Mucosa of stomach (tissue), 1 donor: Measurements from ENCODE around the gene DEAF1.

ENCODE experiments used
- H3K27me3 ChIP-seq: one replicate; pipeline ENCODE4 v1.7.0; 2013; ENCODE audit warnings: mild to moderate bottlenecking, low read length; ENCODE audit not compliant: control insufficient read depth, insufficient read depth
- H3K36me3 ChIP-seq: one replicate; pipeline ENCODE4 v1.7.0; 2013; ENCODE audit warnings: low read length; ENCODE audit not compliant: control insufficient read depth, insufficient read depth
- H3K4me1 ChIP-seq: one replicate; pipeline ENCODE4 v1.7.0; 2013; ENCODE audit warnings: mild to moderate bottlenecking, low read length; ENCODE audit not compliant: control insufficient read depth, insufficient read depth
- H3K4me3 ChIP-seq: one replicate; pipeline ENCODE4 v1.7.0; 2013; ENCODE audit warnings: low read length
- H3K9ac ChIP-seq: one replicate; pipeline ENCODE4 v1.7.0; 2013; ENCODE audit warnings: mild to moderate bottlenecking, low read length, moderate library complexity
- H3K9me3 ChIP-seq: one replicate; pipeline ENCODE4 v1.7.0; 2013; ENCODE audit warnings: mild to moderate bottlenecking, low read length, moderate library complexity; ENCODE audit not compliant: control insufficient read depth
- donor health status: Pancreatic carcinoma.

Gene DEAF1

DNA sequence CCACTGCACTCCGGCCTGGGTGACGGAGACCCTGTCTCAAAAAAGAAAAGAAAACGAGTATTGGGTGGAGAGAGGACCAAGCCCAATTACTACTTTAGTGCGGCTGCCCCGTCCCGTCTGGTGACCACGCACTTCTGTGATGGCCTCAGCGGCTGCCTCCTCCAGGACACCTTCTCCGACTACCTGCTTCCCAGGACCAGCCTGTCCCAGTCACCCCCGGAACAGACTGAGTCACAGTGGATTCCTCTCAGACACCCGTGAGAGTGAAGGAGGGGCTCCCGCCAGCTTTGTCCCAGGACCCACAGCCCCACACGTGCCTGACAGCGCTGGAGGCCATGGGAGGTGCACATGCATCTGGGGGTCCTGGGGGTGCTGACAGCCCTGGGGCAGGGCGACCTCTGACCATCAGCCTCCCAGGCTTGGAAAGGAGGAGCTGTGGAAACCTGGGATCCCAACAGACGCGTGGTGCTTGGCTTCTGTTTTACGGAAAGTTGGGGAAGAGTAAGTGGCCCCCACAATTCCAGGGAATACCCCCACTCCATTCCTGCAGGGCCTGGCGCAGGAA lies 53.1 kb downstream of the DEAF1 start:
- Histone ChIP-seq H3K4me1 (peaks cover 9% of the 10 kb centered on the region), H3K9me3 (no peaks in the 10 kb centered on the region), H3K4me3 (no peak overlapping the region), H3K36me3 (no peaks in the 10 kb centered on the region), H3K9ac (no peak overlapping the region), H3K27me3 (peaks cover 24% of the 10 kb centered on the region)

DNA sequence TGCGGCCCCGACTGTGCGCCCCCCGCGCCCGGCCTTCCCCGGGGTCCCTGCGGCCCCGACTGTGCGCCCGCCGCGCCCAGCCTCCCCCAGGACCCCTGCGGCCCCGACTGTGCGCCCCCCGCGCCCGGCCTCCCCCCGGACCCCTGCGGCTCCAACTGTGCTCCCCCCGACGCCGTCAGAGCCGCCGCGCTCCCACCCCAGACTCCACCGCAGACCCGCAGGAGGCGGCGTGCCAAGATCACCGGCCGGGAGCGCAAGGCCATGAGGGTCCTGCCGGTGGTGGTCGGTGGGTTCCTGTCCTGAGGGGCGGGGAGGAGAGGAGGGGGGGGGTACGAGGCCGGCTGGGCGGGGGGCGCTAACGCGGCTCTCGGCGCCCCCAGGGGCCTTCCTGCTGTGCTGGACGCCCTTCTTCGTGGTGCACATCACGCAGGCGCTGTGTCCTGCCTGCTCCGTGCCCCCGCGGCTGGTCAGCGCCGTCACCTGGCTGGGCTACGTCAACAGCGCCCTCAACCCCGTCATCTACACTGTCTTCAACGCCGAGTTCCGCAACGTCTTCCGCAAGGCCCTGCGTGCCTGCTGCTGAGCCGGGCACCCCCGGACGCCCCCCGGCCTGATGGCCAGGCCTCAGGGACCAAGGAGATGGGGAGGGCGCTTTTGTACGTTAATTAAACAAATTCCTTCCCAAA lies 54.9 kb downstream of the DEAF1 start:
- no peaks in the 10 kb centered on the region for H3K9me3 ChIP-seq
- peaks cover 26% of the 10 kb centered on the region for H3K27me3 ChIP-seq
- no peak overlapping the region for H3K9ac ChIP-seq
- H3K4me3 ChIP-seq, result no peak overlapping the region
- peaks cover 9% of the 10 kb centered on the region for H3K4me1 ChIP-seq
- H3K36me3 ChIP-seq, result no peaks in the 10 kb centered on the region

DNA sequence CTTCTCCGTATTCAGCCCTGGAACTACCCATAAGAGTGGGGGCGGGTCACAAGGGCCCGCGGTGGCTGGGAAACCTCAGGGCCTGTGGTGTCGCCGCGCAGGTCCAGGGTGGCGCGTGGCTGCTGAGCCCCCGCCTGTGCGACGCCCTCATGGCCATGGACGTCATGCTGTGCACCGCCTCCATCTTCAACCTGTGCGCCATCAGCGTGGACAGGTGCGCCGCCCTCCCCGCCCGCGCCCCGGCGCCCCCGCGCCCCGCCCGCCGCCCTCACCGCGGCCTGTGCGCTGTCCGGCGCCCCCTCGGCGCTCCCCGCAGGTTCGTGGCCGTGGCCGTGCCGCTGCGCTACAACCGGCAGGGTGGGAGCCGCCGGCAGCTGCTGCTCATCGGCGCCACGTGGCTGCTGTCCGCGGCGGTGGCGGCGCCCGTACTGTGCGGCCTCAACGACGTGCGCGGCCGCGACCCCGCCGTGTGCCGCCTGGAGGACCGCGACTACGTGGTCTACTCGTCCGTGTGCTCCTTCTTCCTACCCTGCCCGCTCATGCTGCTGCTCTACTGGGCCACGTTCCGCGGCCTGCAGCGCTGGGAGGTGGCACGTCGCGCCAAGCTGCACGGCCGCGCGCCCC lies 55.6 kb downstream of the DEAF1 start:
- H3K36me3 ChIP-seq, result no peaks in the 10 kb centered on the region
- H3K4me1 ChIP-seq, result peaks cover 8% of the 10 kb centered on the region
- H3K9ac ChIP-seq, result no peak overlapping the region
- no peak overlapping the region for H3K4me3 ChIP-seq
- H3K9me3 ChIP-seq, result no peaks in the 10 kb centered on the region
- peaks cover 26% of the 10 kb centered on the region for H3K27me3 ChIP-seq

DNA sequence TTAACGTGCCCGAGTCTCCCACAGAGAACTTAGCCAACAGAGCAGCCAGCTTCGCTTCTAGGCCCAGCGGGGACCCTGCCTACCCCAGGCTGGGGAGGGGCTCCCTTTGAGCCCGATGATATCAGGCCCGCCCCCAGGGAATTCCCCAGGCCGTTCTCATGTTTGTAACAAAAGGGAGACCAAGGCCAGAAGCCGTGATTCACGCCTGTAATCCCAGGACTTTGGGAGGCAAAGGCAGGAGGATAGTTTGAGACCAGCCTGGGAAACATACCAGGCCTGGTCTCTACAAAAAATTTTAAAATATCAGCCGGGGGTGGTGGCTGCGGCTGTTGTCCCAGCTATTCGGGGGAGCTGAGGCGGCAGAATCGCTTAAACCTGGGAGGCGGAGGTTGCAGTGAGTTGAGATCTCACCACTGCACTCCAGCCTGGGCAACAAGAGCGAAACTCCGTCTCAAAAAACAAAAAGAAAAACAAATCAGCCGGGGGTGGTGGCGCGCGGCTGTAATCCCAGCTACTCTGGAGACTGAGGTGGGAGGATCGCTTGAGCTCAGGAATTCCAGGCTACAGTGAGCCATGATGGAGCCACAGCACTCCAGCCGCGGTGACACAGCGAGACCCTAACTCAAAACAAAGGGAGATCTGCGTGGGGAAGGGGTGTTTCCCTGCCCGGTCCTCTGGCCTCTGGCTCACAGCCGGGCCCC lies 56.2 kb downstream of the DEAF1 start:
- Histone ChIP-seq H3K27me3 (peaks cover 26% of the 10 kb centered on the region), H3K4me3 (no peak overlapping the region), H3K36me3 (no peaks in the 10 kb centered on the region), H3K9ac (no peak overlapping the region), H3K9me3 (no peaks in the 10 kb centered on the region), H3K4me1 (peaks cover 6% of the 10 kb centered on the region)

DNA sequence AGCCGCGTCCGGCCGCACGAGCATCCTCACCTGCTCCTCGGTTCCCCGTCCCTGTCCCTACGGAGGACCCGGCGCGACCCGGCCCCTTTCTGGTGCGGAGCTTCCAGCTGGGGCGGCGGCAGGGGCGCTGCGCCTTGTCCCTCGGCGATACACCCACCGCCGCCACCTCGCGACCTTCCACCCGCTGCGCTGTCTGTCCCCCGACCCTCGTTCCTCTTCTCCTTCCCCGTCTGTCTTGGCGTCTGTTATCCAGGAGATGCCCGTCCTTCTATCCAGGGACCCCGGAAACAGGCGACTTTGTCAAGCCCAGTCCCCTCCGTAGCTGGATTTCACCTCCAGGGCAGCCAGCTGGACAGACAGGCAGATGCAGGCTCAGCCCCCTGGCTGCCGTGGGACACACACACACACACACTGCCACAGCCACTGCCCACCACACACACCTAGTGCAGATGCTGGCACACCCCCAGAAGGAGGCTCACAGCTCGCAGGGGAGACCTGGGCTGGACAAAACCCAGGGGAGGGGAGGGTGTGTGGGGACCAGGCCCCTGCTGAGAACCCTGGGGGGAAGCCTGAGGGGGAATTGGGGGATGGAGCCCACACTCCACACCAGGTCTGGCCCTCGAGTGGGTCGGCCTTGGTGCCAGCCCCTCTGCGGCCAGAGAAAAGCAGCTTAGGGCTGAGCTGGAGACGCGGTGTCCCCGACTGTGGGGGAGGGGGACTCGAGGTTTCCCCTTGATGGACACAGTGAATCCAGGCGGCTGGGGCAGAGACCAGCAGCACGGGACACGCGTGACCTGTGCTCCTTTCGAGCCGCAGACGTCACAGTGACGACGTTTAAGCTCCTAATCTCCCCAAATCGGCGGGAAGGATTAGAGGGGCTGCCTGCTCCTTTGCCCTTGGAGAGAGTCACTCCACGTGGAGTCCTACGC lies 57.2 kb downstream of the DEAF1 start:
- Histone ChIP-seq H3K36me3 (no peaks in the 10 kb centered on the region), H3K9me3 (no peaks in the 10 kb centered on the region), H3K9ac (no peak overlapping the region), H3K4me3 (no peak overlapping the region), H3K27me3 (peaks cover 26% of the 10 kb centered on the region), H3K4me1 (peaks cover 6% of the 10 kb centered on the region)

DNA sequence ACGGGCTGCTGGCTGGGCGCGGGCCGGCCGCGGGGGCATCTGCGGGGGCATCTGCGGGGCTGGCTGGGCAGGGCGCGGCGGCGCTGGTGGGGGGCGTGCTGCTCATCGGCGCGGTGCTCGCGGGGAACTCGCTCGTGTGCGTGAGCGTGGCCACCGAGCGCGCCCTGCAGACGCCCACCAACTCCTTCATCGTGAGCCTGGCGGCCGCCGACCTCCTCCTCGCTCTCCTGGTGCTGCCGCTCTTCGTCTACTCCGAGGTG lies 57.8 kb downstream of the DEAF1 start:
- Histone ChIP-seq H3K9ac (no peak overlapping the region), H3K36me3 (no peaks in the 10 kb centered on the region), H3K9me3 (no peaks in the 10 kb centered on the region), H3K4me1 (peaks cover 6% of the 10 kb centered on the region), H3K4me3 (no peak overlapping the region), H3K27me3 (peaks cover 26% of the 10 kb centered on the region)

DNA sequence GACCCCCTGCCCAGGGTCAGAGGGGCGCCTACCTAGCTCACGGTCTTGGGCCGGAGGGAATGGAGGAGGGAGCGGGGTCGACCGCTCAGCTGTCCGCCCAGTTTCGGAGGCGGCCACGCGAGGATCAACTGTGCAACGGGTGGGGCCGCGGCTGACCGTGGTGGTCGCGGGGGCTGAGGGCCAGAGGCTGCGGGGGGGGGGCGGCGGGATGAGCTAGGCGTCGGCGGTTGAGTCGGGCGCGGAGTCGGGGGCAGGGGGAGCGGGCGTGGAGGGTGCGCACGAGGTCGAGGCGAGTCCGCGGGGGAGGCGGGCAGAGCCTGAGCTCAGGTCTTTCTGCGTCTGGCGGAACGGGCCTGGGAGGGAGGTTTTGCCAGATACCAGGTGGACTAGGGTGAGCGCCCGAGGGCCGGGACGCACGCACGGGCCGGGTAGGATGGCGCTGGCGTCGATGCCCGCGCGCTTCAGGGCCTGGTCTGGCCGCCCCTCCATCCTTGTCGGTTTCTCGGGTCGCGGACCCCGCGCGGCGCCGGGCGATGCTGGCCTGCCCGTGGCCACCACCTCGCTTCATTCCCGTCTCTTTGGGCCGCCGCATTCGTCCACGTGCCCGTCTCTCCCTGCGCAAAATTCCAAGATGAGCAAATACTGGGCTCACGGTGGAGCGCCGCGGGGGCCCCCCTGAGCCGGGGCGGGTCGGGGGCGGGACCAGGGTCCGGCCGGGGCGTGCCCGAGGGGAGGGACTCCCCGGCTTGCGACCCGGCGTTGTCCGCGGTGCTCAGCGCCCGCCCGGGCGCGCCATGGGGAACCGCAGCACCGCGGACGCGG lies 58.3 kb downstream of the DEAF1 start, which contains the start of gene DRD4:
Gene DRD4 (plus strand): TSS at position 759 of the 822 bp plus-strand sequence. CDS start 36 bp downstream, at position 795.
- H3K9ac ChIP-seq, result no peak within 1 kb of the TSS
- no peak within 1 kb of the TSS for H3K4me3 ChIP-seq
- peaks cover 6% of the 10 kb centered on the region for H3K4me1 ChIP-seq
- no peaks in the 10 kb centered on the region for H3K9me3 ChIP-seq
- peaks cover 26% of the 10 kb centered on the region for H3K27me3 ChIP-seq
- H3K36me3 ChIP-seq, result no peaks in the 10 kb centered on the region

DNA sequence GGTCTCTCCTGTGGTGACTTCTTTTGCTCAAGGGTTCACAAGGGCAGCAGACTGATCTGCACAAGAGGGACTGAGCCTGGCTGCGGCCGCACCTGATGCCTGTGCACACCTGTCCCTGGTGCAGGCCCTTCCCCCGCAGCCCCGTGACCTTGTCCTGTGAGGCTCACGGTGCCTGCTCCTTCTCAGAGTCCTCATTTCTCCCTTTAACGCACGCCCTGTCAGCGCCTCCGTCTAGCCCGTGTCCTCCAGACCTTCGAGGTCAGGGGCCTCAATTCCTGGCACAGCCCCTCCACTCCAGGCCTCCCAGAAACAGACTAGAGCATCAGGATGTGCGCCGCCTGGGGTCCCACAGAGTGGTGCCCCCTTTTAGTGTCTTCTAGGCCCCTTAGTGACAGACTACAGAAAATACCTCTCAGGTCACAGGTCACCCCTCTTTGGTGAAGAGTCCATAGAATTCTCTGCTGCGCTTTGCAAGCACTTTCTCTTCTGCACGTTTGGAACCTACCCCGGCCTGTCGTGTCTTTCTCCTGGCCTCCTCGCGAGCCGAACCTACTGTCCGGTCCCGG lies 59.0 kb downstream of the DEAF1 start:
- Histone ChIP-seq H3K9me3 (no peaks in the 10 kb centered on the region), H3K27me3 (peaks cover 26% of the 10 kb centered on the region), H3K36me3 (no peaks in the 10 kb centered on the region), H3K4me1 (peaks cover 6% of the 10 kb centered on the region), H3K4me3 (no peak overlapping the region), H3K9ac (no peak overlapping the region)

DNA sequence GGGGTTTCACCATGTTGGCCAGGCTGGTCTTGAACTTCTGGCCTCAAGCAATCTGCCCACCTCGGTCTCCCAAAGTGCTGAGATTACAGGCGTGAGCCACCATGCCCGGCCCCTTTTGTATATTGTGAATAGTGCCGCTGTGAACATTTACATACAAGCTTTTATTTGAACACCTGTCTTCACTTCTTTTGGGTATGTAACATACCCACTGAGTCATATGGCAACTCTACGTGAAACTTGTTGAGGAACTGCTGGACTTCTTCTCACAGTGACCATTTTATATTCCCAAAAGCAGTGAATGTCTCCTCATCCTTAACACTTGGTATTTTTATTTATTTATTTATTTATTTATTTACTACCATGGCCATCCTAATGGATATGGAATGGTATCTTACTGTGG lies 64.2 kb downstream of the DEAF1 start:
- H3K27me3 ChIP-seq, result peaks cover 1% of the 10 kb centered on the region
- H3K9ac ChIP-seq, result no peak overlapping the region
- H3K4me3 ChIP-seq, result no peak overlapping the region
- H3K9me3 ChIP-seq, result no peaks in the 10 kb centered on the region
- H3K4me1 ChIP-seq, result peaks cover 8% of the 10 kb centered on the region
- H3K36me3 ChIP-seq, result no peaks in the 10 kb centered on the region

DNA sequence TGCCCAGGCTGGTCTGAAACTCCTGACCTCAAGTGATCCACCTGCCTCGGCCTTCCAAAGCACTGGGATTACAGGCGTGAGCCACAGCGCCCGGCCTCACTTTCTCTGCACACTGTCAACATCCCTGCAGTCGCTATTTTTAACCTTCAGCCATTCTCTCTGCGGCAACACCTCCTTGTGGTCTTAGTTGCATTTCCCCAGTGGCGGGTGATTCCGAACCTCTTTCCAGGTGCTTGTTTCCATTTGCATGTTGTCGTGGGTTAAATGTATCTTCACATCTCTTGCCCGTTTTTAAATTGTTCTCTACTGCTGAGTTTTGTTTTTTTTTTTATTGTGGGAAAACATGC lies 65.8 kb downstream of the DEAF1 start:
- peaks cover 4% of the 10 kb centered on the region for H3K27me3 ChIP-seq

DNA sequence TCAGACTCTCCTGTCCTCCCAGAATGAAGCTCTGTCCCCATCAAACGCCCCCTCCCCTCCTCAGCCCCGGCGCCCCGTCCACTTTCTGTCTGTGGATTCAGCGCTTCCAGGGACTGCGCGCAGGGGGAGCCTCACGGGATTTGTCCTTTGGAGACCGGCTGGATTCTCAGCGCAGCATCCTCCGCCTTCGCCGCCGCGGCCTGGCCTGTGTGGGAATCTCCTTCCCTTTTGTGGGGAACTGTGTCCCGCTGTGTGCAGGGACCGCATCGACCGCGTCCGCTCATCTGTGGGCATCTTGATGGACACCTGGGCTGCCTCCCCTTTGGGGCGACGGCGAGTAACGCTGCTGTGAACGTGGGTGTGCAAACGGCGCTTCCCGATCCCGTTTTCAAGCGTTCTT lies 67.0 kb downstream of the DEAF1 start:
- H3K36me3 ChIP-seq, result no peaks in the 10 kb centered on the region
- H3K9ac ChIP-seq, result no peak overlapping the region
- H3K4me3 ChIP-seq, result no peak overlapping the region
- H3K27me3 ChIP-seq, result peaks cover 4% of the 10 kb centered on the region
- H3K9me3 ChIP-seq, result no peaks in the 10 kb centered on the region
- H3K4me1 ChIP-seq, result peaks cover 33% of the 10 kb centered on the region

More for the DNA sequence above, 65.8 kb downstream of the DEAF1 start:
- Histone ChIP-seq H3K4me1 (peaks cover 23% of the 10 kb centered on the region), H3K9ac (no peak overlapping the region), H3K9me3 (no peaks in the 10 kb centered on the region), H3K4me3 (no peak overlapping the region), H3K36me3 (no peaks in the 10 kb centered on the region)
